ENCODE results near the gene BHLHA9.

BHLHA9 gene

GRCh38 chr17:1256699-1257098 is 13.5 kb upstream of the BHLHA9 start:
- DNase-seq, result no peak

GRCh38 chr17:1260086-1260769 is 10.0 kb upstream of the BHLHA9 start:
- no peak for DNase-seq

GRCh38 chr17:1260770-1261161 is 9.5 kb upstream of the BHLHA9 start:
- DNase-seq, result no peak

- no peak for DNase-seq
These were observed 6.0 kb upstream of the BHLHA9 start for GRCh38 chr17:1264196-1264595.

GRCh38 chr17:1267471-1267943 is 2.7 kb upstream of the BHLHA9 start:
- no peak for DNase-seq

GRCh38 chr17:1271030-1271423 is 783 bp downstream of the BHLHA9 start:
- no peak for DNase-seq

GRCh38 chr17:1271441-1271840 is 1.2 kb downstream of the BHLHA9 start:
- DNase-seq, result no peak

GRCh38 chr17:1272701-1273100 is 2.5 kb downstream of the BHLHA9 start:
- DNase-seq, result no peak

GRCh38 chr17:1273492-1274244 is 3.4 kb downstream of the BHLHA9 start:
- no peak for DNase-seq

- no peak for DNase-seq
These were observed 4.0 kb downstream of the BHLHA9 start for GRCh38 chr17:1274245-1274608.

- DNase-seq, result no peak
These were observed 5.1 kb downstream of the BHLHA9 start for GRCh38 chr17:1275205-1275961.

GRCh38 chr17:1275962-1276736 is 5.9 kb downstream of the BHLHA9 start:
- no peak for DNase-seq

GRCh38 chr17:1280652-1281051 is 10.4 kb downstream of the BHLHA9 start:
- DNase-seq, result no peak

GRCh38 chr17:1286379-1287106 is 16.3 kb downstream of the BHLHA9 start:
- no peak for DNase-seq

- DNase-seq, result no peak
These were observed 19.5 kb downstream of the BHLHA9 start for GRCh38 chr17:1289695-1290094.

- DNase-seq, result no peak
These were observed 20.4 kb downstream of the BHLHA9 start for GRCh38 chr17:1290676-1291075.

GRCh38 chr17:1294157-1294717 is 24.0 kb downstream of the BHLHA9 start:
- no peak for DNase-seq

- DNase-seq, result no peak
These were observed 28.4 kb downstream of the BHLHA9 start for GRCh38 chr17:1298606-1299005.

- no peak for DNase-seq
These were observed 29.5 kb downstream of the BHLHA9 start for GRCh38 chr17:1299552-1300370.

- no peak for DNase-seq
These were observed 30.2 kb downstream of the BHLHA9 start for GRCh38 chr17:1300371-1300905.

GRCh38 chr17:1301546-1301945 is 31.3 kb downstream of the BHLHA9 start:
- DNase-seq, result no peak

All from NCI-H1092 (cell line).